GM21576 (cell line): ENCODE data around the gene DUOXA2.

Experiments
- ATAC-seq: cut with Tn5 transposase; IDR thresholded peaks from one replicate; pipeline ENCODE4 v1.9.1; 2021; ENCODE audit warnings: mild to moderate bottlenecking, moderate library complexity; ENCODE audit not compliant: unreplicated experiment

The DUOXA2 gene

GRCh38 chr15:45156744-45157455 is 42.8 kb downstream of the DUOXA2 start:
- ATAC-seq, result no peak

- ATAC-seq, result no peak
Observed at GRCh38 chr15:45157974-45158373, 43.8 kb downstream of the DUOXA2 start.

GRCh38 chr15:45161666-45162065 is 47.5 kb downstream of the DUOXA2 start:
- ATAC-seq, result no peak

- ATAC-seq, result no peak
Observed at GRCh38 chr15:45162771-45163507, 48.8 kb downstream of the DUOXA2 start.

GRCh38 chr15:45163508-45163856 is 49.4 kb downstream of the DUOXA2 start:
- no peak for ATAC-seq

- no peak for ATAC-seq
Observed at GRCh38 chr15:45164914-45165313, 50.8 kb downstream of the DUOXA2 start.

GRCh38 chr15:45165536-45165935 is 51.4 kb downstream of the DUOXA2 start:
- ATAC-seq, result no peak

GRCh38 chr15:45166834-45167630 is 52.9 kb downstream of the DUOXA2 start:
- ATAC-seq, result peak; percentile 91

GRCh38 chr15:45167631-45168205 is 53.6 kb downstream of the DUOXA2 start:
- no peak for ATAC-seq
